Naive B cell (primary cell): Measurements from ENCODE around the gene VGLL1. TPM values are rescaled to one million over a fixed set of nuclear protein-coding genes. Genes with fewer than 3 reads are reported as not detected.

Experiments
- ATAC-seq, 2 donors: fragments of 150-1000 bp; cut with Tn5 transposase; 2 replicates each; pipeline ENCODE4 v1.10.0; 2021; ENCODE audit warnings: low read depth in 2 of 2, mild to moderate bottlenecking in 2 of 2, moderate library complexity in 2 of 2
- DNase-seq: peaks from one replicate; pipeline ENCODE4 v3.0.0; 2022
- H3K27ac Mint-ChIP-seq, 6 donors: one replicate each; pipeline ENCODE4 v1.8.0; 2020 to 2022; ENCODE audit warnings: mild to moderate bottlenecking in 6 of 6, mixed read lengths in 6 of 6, moderate library complexity in 5 of 6, inconsistent platforms in 2 of 6
- H3K27me3 Mint-ChIP-seq, 3 donors: one replicate each; pipeline ENCODE4 v1.8.0; 2021 to 2022; ENCODE audit warnings: mixed read lengths in 3 of 3, mild to moderate bottlenecking in 1 of 3
- H3K36me3 Mint-ChIP-seq, 2 donors: one replicate each; pipeline ENCODE4 v1.8.0; 2020 to 2022; ENCODE audit warnings: mixed read lengths in 2 of 2, inconsistent platforms in 1 of 2, mild to moderate bottlenecking in 1 of 2
- H3K4me1 Mint-ChIP-seq, 3 donors: one replicate each; pipeline ENCODE4 v1.8.0; 2020 to 2022; ENCODE audit warnings: mixed read lengths in 3 of 3, inconsistent platforms in 1 of 3, mild to moderate bottlenecking in 1 of 3, moderate library complexity in 1 of 3
- H3K4me3 Mint-ChIP-seq, 8 donors: one replicate each; pipeline ENCODE4 v1.8.0; 2020 to 2022; ENCODE audit warnings: mild to moderate bottlenecking in 8 of 8, mixed read lengths in 8 of 8, moderate library complexity in 8 of 8, inconsistent platforms in 2 of 8
- H3K9me3 Mint-ChIP-seq, 7 donors: one replicate each; pipeline ENCODE4 v1.8.0; 2020 to 2022; ENCODE audit warnings: mixed read lengths in 7 of 7, mild to moderate bottlenecking in 5 of 7, inconsistent platforms in 2 of 7, moderate library complexity in 1 of 7
- polyA plus RNA-seq, 6 donors: library from polyadenylated mRNA; unstranded; fragments of 300-500 nt; fragmentation: Illumina TruSeq; gene quantifications; one replicate each; pipeline ENCODE4 v1.2.3, GENCODE V29; 2021; ENCODE audit warnings: low read depth in 6 of 6

The VGLL1 gene, protein sequence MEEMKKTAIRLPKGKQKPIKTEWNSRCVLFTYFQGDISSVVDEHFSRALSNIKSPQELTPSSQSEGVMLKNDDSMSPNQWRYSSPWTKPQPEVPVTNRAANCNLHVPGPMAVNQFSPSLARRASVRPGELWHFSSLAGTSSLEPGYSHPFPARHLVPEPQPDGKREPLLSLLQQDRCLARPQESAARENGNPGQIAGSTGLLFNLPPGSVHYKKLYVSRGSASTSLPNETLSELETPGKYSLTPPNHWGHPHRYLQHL
- not detected for polyA plus RNA-seq

DNA sequence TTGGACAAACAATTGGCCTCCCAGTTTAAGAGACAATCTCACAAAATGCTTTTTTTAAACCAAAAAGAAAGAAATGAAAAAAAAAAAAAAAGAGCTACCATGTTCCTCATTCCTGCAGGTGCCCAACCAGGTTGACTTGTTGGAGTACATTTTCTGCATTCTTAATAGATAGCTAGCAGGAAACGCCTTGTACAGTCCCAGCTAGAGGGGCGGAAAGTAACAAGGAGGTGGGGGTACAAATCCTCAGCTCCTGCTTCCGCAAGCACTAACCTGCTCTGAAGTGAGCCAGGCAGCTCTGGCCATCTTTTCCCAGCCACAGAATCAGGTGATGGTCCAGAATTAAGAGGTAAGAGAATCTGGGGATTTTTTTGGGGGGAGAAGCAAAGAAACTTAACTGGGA lies at the start of gene VGLL1:
TSS of gene VGLL1 (plus strand) at position 265 of the 400 bp plus-strand sequence. CDS start 3,806 bp downstream, outside the sequence.
- Mint-ChIP-seq H3K27me3 (peaks cover 0 to 20% (median 6%) of the 10 kb centered on the region in 3 donors), H3K27ac (peak within 1 kb of the TSS in 1 of 6 donors; percentile 48), H3K36me3 (no peaks in the 10 kb centered on the region), H3K4me3 (no peak within 1 kb of the TSS), H3K4me1 (peaks cover 0 to 3% (median 0%) of the 10 kb centered on the region in 3 donors), H3K9me3 (peaks cover 0 to 4% (median 0%) of the 10 kb centered on the region in 7 donors)
- no peak for DNase-seq
- no peak for ATAC-seq

DNA sequence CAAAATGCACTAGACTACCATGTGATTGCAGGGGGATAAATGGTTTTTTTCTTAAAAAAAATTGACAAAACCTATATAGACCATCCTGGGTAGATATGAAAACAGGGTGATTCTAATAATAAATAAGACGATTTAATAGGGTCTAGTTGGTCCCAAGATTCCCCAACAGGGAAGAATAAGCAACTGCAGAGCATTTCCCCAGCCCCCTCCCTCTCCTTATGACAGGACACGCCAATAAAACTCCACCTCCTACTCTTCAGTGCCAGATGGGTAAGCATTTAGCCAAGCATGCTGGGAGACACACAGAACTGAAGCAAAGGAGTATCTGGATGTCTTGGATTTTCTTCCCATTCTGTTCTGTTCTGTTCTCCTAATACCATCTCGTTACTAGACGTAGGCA lies 44.4 kb upstream of the VGLL1 start, which contains the start of gene BRS3:
TSS of gene BRS3 (plus strand) at position 301 of the 400 bp plus-strand sequence. CDS start 168 bp downstream, outside the sequence.
- Mint-ChIP-seq H3K36me3 (no peaks in the 10 kb centered on the region), H3K27me3 (peaks cover 19 to 58% (median 21%) of the 10 kb centered on the region in 3 donors), H3K27ac (no peak within 1 kb of the TSS), H3K4me1 (no peaks in the 10 kb centered on the region), H3K9me3 (no peaks in the 10 kb centered on the region), H3K4me3 (no peak within 1 kb of the TSS)
- DNase-seq (no peak), ATAC-seq (no peak)

DNA sequence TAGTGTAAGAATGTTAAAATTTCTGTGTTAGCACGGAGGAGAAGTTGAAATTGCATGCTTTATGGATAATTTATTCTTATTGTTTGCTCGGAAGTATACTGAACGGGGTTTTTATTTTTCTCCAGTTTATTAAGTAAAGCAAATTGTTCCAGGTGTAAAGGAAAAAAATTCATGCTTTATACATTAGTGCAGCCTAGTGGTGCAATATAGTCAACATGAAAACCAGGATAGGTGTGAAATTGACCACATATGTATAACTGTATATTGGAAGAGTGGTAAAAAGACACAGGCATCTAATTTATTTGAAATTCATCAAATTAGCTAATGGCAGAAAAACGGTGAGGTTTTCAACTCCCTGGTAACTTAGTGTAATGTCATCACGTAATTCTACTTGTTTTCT lies 43.3 kb upstream of the VGLL1 start:
- no peak for ATAC-seq
- Mint-ChIP-seq H3K4me3 (no peak overlapping the region), H3K4me1 (no peaks in the 10 kb centered on the region), H3K27me3 (peaks cover 13 to 52% (median 19%) of the 10 kb centered on the region in 3 donors), H3K27ac (no peak overlapping the region), H3K36me3 (no peaks in the 10 kb centered on the region), H3K9me3 (no peaks in the 10 kb centered on the region)
- no peak for DNase-seq

DNA sequence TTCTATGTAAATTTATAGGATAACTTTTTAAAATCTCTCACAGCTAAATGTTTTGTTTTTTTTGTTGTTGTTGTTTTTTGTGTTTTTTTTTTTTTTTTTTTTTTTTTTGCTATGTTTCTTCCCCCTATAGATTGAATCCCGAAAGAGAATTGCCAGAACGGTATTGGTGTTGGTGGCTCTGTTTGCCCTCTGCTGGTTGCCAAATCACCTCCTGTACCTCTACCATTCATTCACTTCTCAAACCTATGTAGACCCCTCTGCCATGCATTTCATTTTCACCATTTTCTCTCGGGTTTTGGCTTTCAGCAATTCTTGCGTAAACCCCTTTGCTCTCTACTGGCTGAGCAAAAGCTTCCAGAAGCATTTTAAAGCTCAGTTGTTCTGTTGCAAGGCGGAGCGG lies 40.2 kb upstream of the VGLL1 start:
- Mint-ChIP-seq H3K4me1 (peaks cover 0 to 5% (median 0%) of the 10 kb centered on the region in 3 donors), H3K9me3 (no peaks in the 10 kb centered on the region), H3K4me3 (no peak overlapping the region), H3K27ac (no peak overlapping the region), H3K27me3 (peaks cover 7 to 41% (median 8%) of the 10 kb centered on the region in 3 donors), H3K36me3 (no peaks in the 10 kb centered on the region)
- ATAC-seq (no peak), DNase-seq (no peak)

DNA sequence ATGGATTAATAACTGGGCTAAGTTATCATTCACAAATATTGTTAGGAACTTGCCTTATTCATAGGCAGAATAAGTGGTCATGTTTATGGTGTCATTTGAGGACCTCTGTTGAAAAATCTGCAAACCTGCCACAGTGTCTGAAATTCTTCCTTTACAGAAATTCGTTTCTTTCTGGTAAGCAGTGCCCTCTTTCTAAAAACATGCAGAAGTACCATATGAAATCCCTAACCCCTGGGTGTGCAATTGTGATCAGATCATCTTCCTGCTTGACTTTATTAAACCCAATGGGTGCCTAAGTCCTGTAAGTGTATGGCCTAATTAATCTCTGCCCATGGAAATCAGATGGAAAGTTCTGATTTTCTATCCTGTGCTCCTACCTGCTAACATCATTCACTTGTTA lies 39.0 kb upstream of the VGLL1 start:
- H3K27me3 Mint-ChIP-seq: peaks cover 7 to 37% (median 8%) of the 10 kb centered on the region in 3 donors
- no peak overlapping the region for H3K4me3 Mint-ChIP-seq
- ATAC-seq (no peak), DNase-seq (no peak)
- no peak overlapping the region for H3K27ac Mint-ChIP-seq
- H3K36me3 Mint-ChIP-seq: no peaks in the 10 kb centered on the region
- H3K9me3 Mint-ChIP-seq: no peaks in the 10 kb centered on the region
- peaks cover 0 to 5% (median 0%) of the 10 kb centered on the region in 3 donors for H3K4me1 Mint-ChIP-seq

DNA sequence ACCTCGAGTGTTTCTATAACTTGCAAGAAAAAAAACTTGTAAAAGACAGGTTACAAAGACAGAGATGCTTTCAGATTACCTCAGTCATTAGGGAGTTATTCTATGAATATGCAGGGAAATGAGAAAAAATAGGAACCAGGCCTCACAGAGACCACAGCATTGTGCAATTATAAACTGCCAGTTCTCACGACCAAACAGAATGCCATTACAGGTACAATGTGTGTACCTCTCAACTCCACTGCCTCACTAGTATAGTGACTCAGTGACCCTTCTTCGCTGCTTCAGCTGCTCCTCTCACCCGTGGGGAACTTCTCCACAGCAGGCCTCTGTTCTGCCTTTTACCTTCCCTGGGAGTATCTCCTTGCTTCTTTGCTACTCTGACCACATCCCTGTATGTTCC lies 37.0 kb upstream of the VGLL1 start:
- ATAC-seq (no peak), DNase-seq (no peak)
- H3K27me3 Mint-ChIP-seq: peaks cover 6 to 18% (median 7%) of the 10 kb centered on the region in 3 donors
- peaks cover 4 to 8% (median 7%) of the 10 kb centered on the region in 3 donors for H3K4me1 Mint-ChIP-seq
- H3K4me3 Mint-ChIP-seq: peak overlapping the region in 3 of 8 donors; percentile 5 to 97 (median 59)
- no peaks in the 10 kb centered on the region for H3K9me3 Mint-ChIP-seq
- H3K36me3 Mint-ChIP-seq: no peaks in the 10 kb centered on the region
- H3K27ac Mint-ChIP-seq: peak overlapping the region in 2 of 6 donors; percentile 44 to 47

DNA sequence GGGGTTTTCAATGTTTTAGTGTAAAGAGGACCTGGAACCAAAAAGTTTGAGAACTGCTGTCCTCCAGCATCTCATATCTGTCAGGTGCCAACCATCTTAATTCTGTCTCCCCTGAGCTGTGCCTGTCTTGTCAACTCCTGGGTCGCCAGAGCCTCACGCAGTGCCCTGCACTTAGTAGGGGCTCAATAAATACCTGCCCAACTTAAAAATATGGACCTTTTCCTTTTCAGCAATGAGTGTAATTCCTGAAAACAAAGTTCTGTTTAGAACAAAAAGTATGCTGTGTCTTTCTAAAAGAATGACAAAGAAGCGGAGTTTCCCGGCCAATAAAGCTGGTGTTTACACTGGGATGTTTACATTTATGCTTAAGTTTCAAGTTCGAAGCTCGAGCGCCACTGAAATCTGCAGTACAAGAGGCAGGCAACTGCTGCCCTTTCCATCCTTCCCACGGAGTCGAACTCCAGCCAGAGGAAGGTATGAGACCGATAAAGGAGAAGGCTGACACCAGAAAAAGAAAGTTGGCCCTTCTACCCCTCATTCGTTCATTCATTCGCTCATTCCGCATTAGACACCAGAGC lies 35.7 kb upstream of the VGLL1 start:
- no peaks in the 10 kb centered on the region for H3K36me3 Mint-ChIP-seq
- peak overlapping the region; percentile 82 to 97 (median 96) for H3K4me3 Mint-ChIP-seq
- ATAC-seq: no peak
- H3K27ac Mint-ChIP-seq: peak overlapping the region; percentile 95 to 99 (median 97)
- DNase-seq: no peak
- no peaks in the 10 kb centered on the region for H3K9me3 Mint-ChIP-seq
- peaks cover 0 to 9% (median 0%) of the 10 kb centered on the region in 3 donors for H3K27me3 Mint-ChIP-seq
- H3K4me1 Mint-ChIP-seq: peaks cover 4 to 8% (median 7%) of the 10 kb centered on the region in 3 donors

DNA sequence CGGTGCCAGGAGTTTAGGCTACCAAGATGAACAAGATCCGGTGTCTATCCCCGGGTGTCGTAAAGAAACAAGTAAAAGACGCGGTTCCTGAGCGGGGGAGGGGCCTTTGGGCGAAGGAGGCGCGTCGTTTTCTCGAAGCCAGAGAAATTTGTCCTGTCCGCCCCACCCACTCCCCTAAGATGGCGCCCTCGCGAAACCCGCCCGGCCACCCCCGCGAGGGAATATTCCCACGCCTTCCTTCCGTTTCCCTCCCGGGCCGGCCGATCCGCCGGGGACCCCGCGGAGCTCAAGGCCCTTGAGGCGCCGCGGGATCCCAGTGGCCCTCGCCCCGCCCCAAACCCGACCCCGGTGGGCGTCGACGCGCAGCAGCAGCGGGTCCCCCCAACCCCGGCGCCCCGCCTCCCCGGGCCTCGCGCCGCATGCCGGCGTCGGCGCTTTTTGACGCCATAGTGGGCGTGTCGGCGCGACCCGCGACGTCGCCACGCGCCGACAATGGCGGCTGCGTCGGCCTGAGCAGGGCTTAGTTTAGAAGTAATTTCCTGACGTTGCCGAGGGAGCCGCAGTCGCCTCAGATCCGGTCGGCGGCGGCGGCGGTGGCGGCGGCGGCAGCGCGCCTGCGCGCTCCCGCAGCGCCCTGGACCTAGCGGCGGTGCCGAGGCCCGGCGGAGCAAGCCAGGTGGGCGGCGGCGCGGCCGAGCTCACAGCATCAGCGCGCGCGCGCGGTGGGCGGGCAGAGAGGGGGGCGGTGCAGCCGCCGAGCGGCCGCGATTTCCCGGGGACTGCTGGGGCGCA lies 35.1 kb upstream of the VGLL1 start:
- peaks cover 0 to 6% (median 0%) of the 10 kb centered on the region in 3 donors for H3K27me3 Mint-ChIP-seq
- ATAC-seq: peak; percentile 75
- peak overlapping the region; percentile 95 to 99 (median 98) for H3K27ac Mint-ChIP-seq
- H3K4me1 Mint-ChIP-seq: peaks cover 4 to 8% (median 7%) of the 10 kb centered on the region in 3 donors
- H3K36me3 Mint-ChIP-seq: no peaks in the 10 kb centered on the region
- H3K4me3 Mint-ChIP-seq: peak overlapping the region; percentile 82 to 97 (median 96)
- DNase-seq: peak; percentile 85
- no peaks in the 10 kb centered on the region for H3K9me3 Mint-ChIP-seq

DNA sequence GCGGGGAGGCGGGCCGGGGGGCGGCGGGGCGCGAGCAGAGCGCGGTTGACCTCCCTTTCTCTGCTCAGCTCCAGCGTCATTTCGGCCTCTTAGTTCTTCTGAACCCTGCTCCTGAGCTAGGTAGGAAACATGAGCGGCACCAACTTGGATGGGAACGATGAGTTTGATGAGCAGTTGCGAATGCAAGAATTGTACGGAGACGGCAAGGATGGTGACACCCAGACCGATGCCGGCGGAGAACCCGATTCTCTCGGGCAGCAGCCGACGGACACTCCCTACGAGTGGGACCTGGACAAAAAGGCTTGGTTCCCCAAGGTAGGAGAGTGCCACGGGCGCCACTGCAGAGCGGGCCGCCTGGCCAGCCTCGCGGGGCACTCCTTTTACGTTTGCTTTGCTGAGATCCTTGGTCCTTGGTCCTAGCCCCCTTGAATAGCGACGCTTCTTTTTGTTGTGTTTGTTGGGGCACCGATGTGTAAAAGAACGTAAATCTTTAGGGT lies 34.4 kb upstream of the VGLL1 start, which contains the start of gene HTATSF1:
TSS of gene HTATSF1 (plus strand) at position 37 of the 497 bp plus-strand sequence. CDS start at position 130, 93 bp downstream.
- Mint-ChIP-seq H3K4me3 (peak within 1 kb of the TSS; percentile 82 to 97 (median 96)), H3K9me3 (no peaks in the 10 kb centered on the region), H3K4me1 (peaks cover 4 to 8% (median 7%) of the 10 kb centered on the region in 3 donors), H3K27me3 (peaks cover 0 to under 1% (median 0%) of the 10 kb centered on the region in 3 donors), H3K36me3 (no peaks in the 10 kb centered on the region), H3K27ac (peak within 1 kb of the TSS; percentile 95 to 99 (median 98))
- no peak for DNase-seq
- ATAC-seq: peak in 1 of 2 donors; percentile 1

DNA sequence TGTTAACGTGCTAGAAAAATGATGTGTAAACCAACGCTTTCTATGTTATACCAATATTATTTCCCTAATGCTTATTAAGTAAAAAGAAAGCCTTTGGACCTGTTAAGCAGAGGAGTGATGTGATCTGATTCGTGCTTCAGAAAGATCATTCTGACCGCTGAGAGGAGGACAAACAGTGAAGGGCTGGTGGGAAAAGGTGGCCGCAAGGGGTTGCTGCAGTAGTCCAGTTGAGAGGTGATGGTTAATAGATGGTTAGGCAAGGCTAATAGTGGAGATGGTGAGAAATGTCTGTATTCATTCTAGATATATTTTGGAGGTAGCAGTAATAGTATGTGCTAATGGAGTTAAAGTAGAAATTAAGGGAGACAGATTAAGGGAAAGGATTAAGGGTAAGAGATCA lies 12.9 kb upstream of the VGLL1 start:
- H3K4me1 Mint-ChIP-seq: no peaks in the 10 kb centered on the region
- no peak overlapping the region for H3K27ac Mint-ChIP-seq
- H3K9me3 Mint-ChIP-seq: peaks cover 0 to 5% (median 0%) of the 10 kb centered on the region in 7 donors
- no peak overlapping the region for H3K4me3 Mint-ChIP-seq
- H3K36me3 Mint-ChIP-seq: no peaks in the 10 kb centered on the region
- H3K27me3 Mint-ChIP-seq: no peaks in the 10 kb centered on the region
- ATAC-seq: no peak
- no peak for DNase-seq

DNA sequence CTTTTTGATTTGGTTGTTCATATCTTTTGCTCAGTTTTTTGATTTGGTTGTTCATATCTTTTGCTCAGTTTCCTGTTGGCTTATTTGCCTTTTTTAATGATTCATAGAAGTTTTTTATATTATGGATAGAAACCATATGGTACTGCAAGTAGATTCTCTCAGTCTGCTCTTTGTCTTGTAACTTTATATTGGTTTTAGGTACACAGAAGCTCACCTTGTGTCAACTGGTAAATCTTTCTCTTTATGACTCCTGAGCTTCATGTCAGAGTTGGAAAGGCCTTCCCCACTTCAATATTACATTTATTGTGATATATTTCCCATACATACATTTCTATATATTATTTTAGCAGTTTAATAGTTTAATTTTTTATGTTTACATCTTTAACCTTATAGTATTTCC lies 8.2 kb upstream of the VGLL1 start:
- Mint-ChIP-seq H3K36me3 (no peaks in the 10 kb centered on the region), H3K27ac (peak overlapping the region in 1 of 6 donors; percentile 19)

DNA sequence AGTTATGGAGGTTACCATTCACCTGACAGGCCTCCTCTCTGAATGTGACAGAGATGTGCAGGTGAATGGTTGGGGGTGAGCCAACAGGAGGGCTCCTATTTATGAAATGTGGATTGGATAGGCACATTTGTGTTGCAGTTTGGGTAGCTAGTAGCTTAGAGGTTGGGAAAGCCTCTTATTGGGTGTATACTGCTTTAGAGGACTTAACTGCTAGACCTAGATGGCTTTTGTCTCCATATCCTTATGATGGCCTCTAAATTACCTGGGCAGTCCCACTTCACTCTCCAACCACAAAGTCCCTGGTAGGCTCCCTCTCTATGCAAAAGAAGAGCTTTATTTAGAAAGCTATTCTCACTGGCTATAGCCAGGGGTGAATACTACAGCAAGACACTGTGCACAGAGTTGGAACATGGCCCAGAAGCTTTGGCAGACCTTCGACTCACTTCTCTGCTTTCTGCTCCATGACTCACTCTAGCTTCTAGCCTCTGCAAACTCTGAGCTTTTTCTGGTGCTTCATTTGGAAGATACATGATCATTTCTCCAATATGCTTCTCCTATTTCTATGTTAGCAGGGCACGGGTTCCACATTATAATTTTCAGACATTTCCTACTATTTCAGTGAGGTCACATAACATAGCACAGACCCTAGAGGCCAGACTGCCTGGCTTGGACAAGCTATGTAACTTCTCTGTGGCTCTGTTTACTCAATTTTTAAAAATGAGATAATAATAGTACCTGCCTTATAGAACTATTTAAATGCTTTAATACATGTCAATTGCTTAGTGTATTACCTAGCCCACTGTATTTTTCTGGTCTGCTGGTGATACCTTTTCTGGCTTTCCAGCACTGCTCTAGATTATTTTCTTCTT lies 6.0 kb upstream of the VGLL1 start:
- peaks cover 0 to 4% (median 0%) of the 10 kb centered on the region in 7 donors for H3K9me3 Mint-ChIP-seq
- no peak for DNase-seq
- H3K36me3 Mint-ChIP-seq: no peaks in the 10 kb centered on the region
- ATAC-seq: no peak
- H3K27ac Mint-ChIP-seq: no peak overlapping the region
- H3K27me3 Mint-ChIP-seq: peaks cover 0 to 20% (median 0%) of the 10 kb centered on the region in 3 donors
- no peak overlapping the region for H3K4me3 Mint-ChIP-seq
- H3K4me1 Mint-ChIP-seq: peaks cover 0 to 3% (median 0%) of the 10 kb centered on the region in 3 donors

More for the DNA sequence above, 8.2 kb upstream of the VGLL1 start:
- DNase-seq (no peak), ATAC-seq (no peak)
- peaks cover 0 to 17% (median 0%) of the 10 kb centered on the region in 3 donors for H3K27me3 Mint-ChIP-seq
- no peaks in the 10 kb centered on the region for H3K4me1 Mint-ChIP-seq
- H3K9me3 Mint-ChIP-seq: peaks cover 0 to 2% (median 0%) of the 10 kb centered on the region in 7 donors
- no peak overlapping the region for H3K4me3 Mint-ChIP-seq
